H1 (cell line): Measurements from ENCODE around the gene ACO1. TPM values are rescaled to one million over a fixed set of nuclear protein-coding genes. Genes with fewer than 3 reads are reported as not detected.
"Not testable (repeated sequence)": the region's sequence is repeated elsewhere in the genome, so short reads cannot be mapped to it uniquely, and the experiment has no call there.

ENCODE experiments used
- CTCF ChIA-PET: fragments of 300-600 bp; sonication (Branson Sonifier 250); formaldehyde crosslinking; loops from one replicate; lab custom pipeline; 2021; ENCODE audit not compliant: partially characterized antibody; lab: Charles Lee
- POLR2A ChIA-PET: fragments of 300-600 bp; sonication (Branson Sonifier 250); formaldehyde crosslinking; loops from one replicate; lab custom pipeline; 2021; ENCODE audit warnings: inconsistent platforms; ENCODE audit not compliant: partially characterized antibody; lab: Charles Lee
- DNase-seq, 2 experiments: peaks; one replicate each; pipeline versions ENCODE4 v3.0.0 to v3.0.0-alpha.2; 2010 to 2022; ENCODE audit warnings: low spot score in 2 of 2, low read depth in 1 of 2, mixed read lengths in 1 of 2
- FAIRE-seq: peaks from 2 replicates; lab custom pipeline; 2011; peaks lifted over from hg19 to GRCh38; lab: Jason Lieb, UNC
- H2AFZ ChIP-seq: 2 replicates; pipeline ENCODE4 v1.8.1; 2012; ENCODE audit warnings: low read length, inconsistent platforms
- H2AK5ac ChIP-seq: 2 replicates; pipeline ENCODE4 v1.6.1; 2013; ENCODE audit warnings: low read depth, low read length
- H2BK120ac ChIP-seq: replicated peaks from 2 replicates; pipeline ENCODE3; 2013; ENCODE audit warnings: low read depth, low read length, inconsistent platforms
- H2BK12ac ChIP-seq: 2 replicates; pipeline ENCODE4 v1.6.1; 2013; ENCODE audit warnings: low read depth, low read length
- H2BK15ac ChIP-seq: 2 replicates; pipeline ENCODE4 v1.6.1; 2013; ENCODE audit warnings: low read length
- H2BK20ac ChIP-seq: 2 replicates; pipeline ENCODE4 v1.6.1; 2013; ENCODE audit warnings: low read length
- H2BK5ac ChIP-seq: 2 replicates; pipeline ENCODE4 v1.6.1; 2013; ENCODE audit warnings: low read depth, low read length
- H3K14ac ChIP-seq: 2 replicates; pipeline ENCODE4 v1.6.1; 2013; ENCODE audit warnings: inconsistent platforms; ENCODE audit not compliant: insufficient read length
- H3K18ac ChIP-seq: 2 replicates; pipeline ENCODE4 v1.6.1; 2013; ENCODE audit warnings: low read length; ENCODE audit errors: extremely low read depth
- H3K23ac ChIP-seq: 2 replicates; pipeline ENCODE4 v1.6.1; 2013; ENCODE audit warnings: inconsistent platforms; ENCODE audit not compliant: insufficient read length
- H3K23me2 ChIP-seq: 2 replicates; pipeline ENCODE4 v1.6.1; 2013; ENCODE audit warnings: low read depth, low read length
- H3K27ac ChIP-seq: 2 replicates; pipeline ENCODE4 v1.6.1; 2011; ENCODE audit warnings: low read depth, low read length, inconsistent platforms
- H3K27me3 ChIP-seq, 4 experiments: replicated peaks in 1 of 4; 1 replicate in 1 of 4; 2 replicates in 3 of 4; pipeline versions ENCODE4 v1.6.1 to v1.8.1; 2011 to 2013; ENCODE audit warnings: low read length in 3 of 4, mild to moderate bottlenecking in 3 of 4, inconsistent platforms in 2 of 4, mixed read lengths in 2 of 4, moderate library complexity in 1 of 4; ENCODE audit not compliant: control insufficient read depth in 3 of 4, insufficient read depth in 3 of 4; ENCODE audit errors: extremely low read depth in 1 of 4
- H3K36me3 ChIP-seq, 4 experiments: 2 replicates each; pipeline versions ENCODE4 v1.6.1 to v1.8.1; 2011 to 2013; ENCODE audit warnings: mild to moderate bottlenecking in 4 of 4, low read length in 3 of 4, moderate library complexity in 2 of 4, control low read depth in 1 of 4, inconsistent platforms in 1 of 4; ENCODE audit not compliant: insufficient read depth in 4 of 4, control insufficient read depth in 2 of 4
- H3K4ac ChIP-seq: replicated peaks from 2 replicates; pipeline ENCODE3; 2013; ENCODE audit warnings: low read length, low read depth, mixed read lengths, inconsistent platforms; ENCODE audit not compliant: insufficient read length
- H3K4me1 ChIP-seq, 4 experiments: replicated peaks in 1 of 4; 1 replicate in 1 of 4; 2 replicates in 3 of 4; pipeline versions ENCODE4 v1.6.1 to v1.8.1; 2011 to 2013; ENCODE audit warnings: low read length in 3 of 4, inconsistent platforms in 2 of 4, mixed read lengths in 1 of 4; ENCODE audit not compliant: insufficient read depth in 4 of 4, control insufficient read depth in 3 of 4
- H3K4me2 ChIP-seq, 2 experiments: 2 replicates each; pipeline versions ENCODE4 v1.6.1 to v1.8.1; 2011 to 2013; ENCODE audit warnings: low read depth in 2 of 2, low read length in 2 of 2, control low read depth in 1 of 2, inconsistent platforms in 1 of 2, mild to moderate bottlenecking in 1 of 2; ENCODE audit not compliant: insufficient read depth in 1 of 2
- H3K4me3 ChIP-seq, 4 experiments: fragments of 200-600, 300-600 bp in 1 of 4; sonication (generic), shearing (Covaris generic), sonication (Bioruptor Twin) in 1 of 4; 2 replicates each; pipeline versions ENCODE4 v1.5.1 to v1.8.1; 2011 to 2016; ENCODE audit warnings: low read length in 4 of 4, low read depth in 3 of 4, control low read depth in 2 of 4, inconsistent platforms in 2 of 4, mild to moderate bottlenecking in 2 of 4, mixed read lengths in 1 of 4, moderate library complexity in 1 of 4; ENCODE audit not compliant: insufficient read depth in 2 of 4; ENCODE audit errors: extremely low read depth in 1 of 4
- H3K56ac ChIP-seq: replicated peaks from 2 replicates; pipeline ENCODE3; 2013; ENCODE audit warnings: low read depth, mild to moderate bottlenecking, mixed read lengths, low read length, inconsistent platforms; ENCODE audit not compliant: insufficient read length
- H3K79me1 ChIP-seq: 2 replicates; pipeline ENCODE4 v1.6.1; 2013; ENCODE audit warnings: low read depth, low read length, control low read depth
- H3K79me2 ChIP-seq, 2 experiments: 2 replicates each; pipeline versions ENCODE4 v1.6.1 to v1.8.1; 2012 to 2013; ENCODE audit warnings: low read length in 2 of 2, mild to moderate bottlenecking in 2 of 2, inconsistent platforms in 1 of 2; ENCODE audit not compliant: insufficient read depth in 2 of 2, control insufficient read depth in 1 of 2
- H3K9ac ChIP-seq, 4 experiments: replicated peaks in 1 of 4; 1 replicate in 1 of 4; 2 replicates in 3 of 4; pipeline versions ENCODE4 v1.6.1 to v1.8.1; 2011 to 2013; ENCODE audit warnings: low read depth in 3 of 4, low read length in 3 of 4, control low read depth in 2 of 4, mild to moderate bottlenecking in 2 of 4, moderate library complexity in 2 of 4, inconsistent platforms in 1 of 4; ENCODE audit errors: extremely low read depth in 1 of 4
- H3K9me3 ChIP-seq, 2 experiments: 2 replicates each; pipeline versions ENCODE4 v1.6.1 to v1.8.1; 2012 to 2013; ENCODE audit warnings: mild to moderate bottlenecking in 2 of 2, moderate library complexity in 2 of 2, control low read depth in 1 of 2, inconsistent platforms in 1 of 2, low read depth in 1 of 2, low read length in 1 of 2, mixed read lengths in 1 of 2; ENCODE audit not compliant: insufficient read depth in 2 of 2
- H4K20me1 ChIP-seq, 2 experiments: replicated peaks in 1 of 2; 2 replicates each; pipeline versions ENCODE3 to v1.8.1; 2011 to 2013; ENCODE audit warnings: inconsistent platforms in 2 of 2, low read length in 2 of 2, mild to moderate bottlenecking in 1 of 2; ENCODE audit not compliant: insufficient read depth in 2 of 2, control insufficient read depth in 1 of 2
- H4K5ac ChIP-seq: 2 replicates; pipeline ENCODE4 v1.6.1; 2013; ENCODE audit warnings: low read length, low read depth, mixed read lengths, inconsistent platforms; ENCODE audit not compliant: insufficient read length
- H4K8ac ChIP-seq: 2 replicates; pipeline ENCODE4 v1.8.0; 2013; ENCODE audit warnings: mild to moderate bottlenecking, moderate library complexity, low read length, inconsistent platforms; ENCODE audit not compliant: insufficient read depth; ENCODE audit errors: extremely low read depth
- H4K91ac ChIP-seq: replicated peaks from 2 replicates; pipeline ENCODE3; 2013; ENCODE audit warnings: low read length, mixed read lengths, inconsistent platforms; ENCODE audit not compliant: insufficient read length
- WGBS, 2 experiments: shearing (Covaris generic) in 1 of 2; methylation state at CpG; one replicate each; pipeline versions ENCODE4 v1.1.6 to v1.1.7; 2013 to 2015; ENCODE audit warnings: low lambda C conversion rate in 2 of 2, mixed read lengths in 2 of 2, inconsistent platforms in 1 of 2, low coverage in 1 of 2, missing lambda C conversion rate in 1 of 2; ENCODE audit not compliant: insufficient replicate concordance in 2 of 2, insufficient coverage in 1 of 2, insufficient read length in 1 of 2; ENCODE audit errors: extremely low coverage in 1 of 2, missing lambda C conversion rate in 1 of 2; 5-methylcytosine and 5-hydroxymethylcytosine counted together
- polyA plus RNA-seq, 7 experiments: library from polyadenylated mRNA; depleted of rRNA in 3 of 7; stranded (reverse) in 5 of 7; unstranded in 2 of 7; fragments of >200 nt in 5 of 7; fragments of 200-250 nt in 2 of 7; gene quantifications; 1 replicate in 5 of 7; 2 replicates in 1 of 7; 4 replicates in 1 of 7; pipeline versions ENCODE4 v1.2.1 to v1.2.3, GENCODE V29; 2011 to 2013; ENCODE audit warnings: missing spikeins in 2 of 7, mixed read lengths in 2 of 7
- total RNA-seq: library from RNA; stranded (reverse); fragmentation: NEBNext Ultra II Directional; extraction: Animal tissue kit (Norgen Biotek cat#: 25700); gene quantifications from 2 replicates; pipeline ENCODE4 v1.2.1, GENCODE V29; 2021

Gene ACO1
- total and polyA plus RNA-seq, 2 of the 8 experiments (the other 6 are each of a cell fraction or from before 2014, with no cell fraction given): 39.3 to 49.8 TPM

DNA sequence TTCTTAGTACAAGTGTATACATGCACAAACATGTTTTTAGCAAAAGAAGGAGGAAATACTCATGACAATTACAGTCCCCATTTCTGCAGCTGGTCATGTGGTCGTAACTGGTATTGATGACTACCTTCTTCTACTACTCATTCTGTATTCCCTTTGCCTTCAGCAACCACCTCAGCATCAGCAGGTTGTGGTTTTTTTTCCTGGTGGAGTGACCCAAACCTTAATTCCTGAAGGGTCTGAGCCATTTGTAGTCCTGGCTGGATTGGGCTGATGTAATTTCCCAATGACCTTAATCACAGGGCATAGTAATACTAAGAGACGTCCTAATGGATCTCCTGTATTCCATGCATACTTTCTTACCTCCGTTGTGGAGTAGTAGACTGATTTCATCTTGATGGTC, 31.0 kb upstream of the ACO1 start:
- H3K18ac ChIP-seq, H4K20me1 ChIP-seq, H3K4me2 ChIP-seq, H3K79me1 ChIP-seq, H3K23ac ChIP-seq, H3K4me1 ChIP-seq, H3K27ac ChIP-seq, H3K9me3 ChIP-seq, H2BK15ac ChIP-seq, H2AFZ ChIP-seq, DNase-seq, POLR2A ChIA-PET, FAIRE-seq, H3K27me3 ChIP-seq, H3K56ac ChIP-seq, H4K91ac ChIP-seq, H3K14ac ChIP-seq, H4K8ac ChIP-seq, H3K79me2 ChIP-seq, H3K23me2 ChIP-seq, H3K36me3 ChIP-seq, H2AK5ac ChIP-seq, H3K9ac ChIP-seq, H3K4me3 ChIP-seq, H2BK120ac ChIP-seq, H2BK12ac ChIP-seq, H4K5ac ChIP-seq, H3K4ac ChIP-seq, H2BK20ac ChIP-seq, H2BK5ac ChIP-seq: not testable (repeated sequence)
- CTCF ChIA-PET: interaction anchor here (2.1 to 3.0 kb wide), 2 partner anchors 25 to 82 kb away, joined by 6 to 9 read pairs; no protein-coding TSS in a partner anchor
- WGBS, 2 experiments: 96% methylated on average over 3 of the region's 3 CpGs; no CpG with 5 or more reads in 1 of the 2 experiments
